DMS79 treated with DMSO at 0.1 percent for 48 hours (cell line): ENCODE measurements around the gene UPF3A.
"Not testable (repeated sequence)": the region's sequence is repeated elsewhere in the genome, so short reads cannot be mapped to it uniquely, and the experiment has no call there.

Experiments
- DNase-seq: peaks from one replicate; lab custom pipeline; 2025; lab: John Stamatoyannopoulos, UW

The UPF3A gene

GRCh38 chr13:114263578-114263977, 17.8 kb upstream of the UPF3A start:
- peak; percentile 52 for DNase-seq

- DNase-seq = not testable (repeated sequence)
Observed at GRCh38 chr13:114264313-114264712, 17.1 kb upstream of the UPF3A start.

- no peak for DNase-seq
Observed at GRCh38 chr13:114264886-114265611, 16.4 kb upstream of the UPF3A start.

- no peak for DNase-seq
Observed at GRCh38 chr13:114266241-114266640, 15.2 kb upstream of the UPF3A start.

- no peak for DNase-seq
Observed at GRCh38 chr13:114268344-114269280, 12.8 kb upstream of the UPF3A start.

GRCh38 chr13:114269281-114269770, 12.1 kb upstream of the UPF3A start:
- DNase-seq = no peak

GRCh38 chr13:114272977-114273376, 8.4 kb upstream of the UPF3A start:
- no peak for DNase-seq

GRCh38 chr13:114275304-114275703, 6.1 kb upstream of the UPF3A start:
- no peak for DNase-seq

- DNase-seq = no peak
Observed at GRCh38 chr13:114279146-114279545, 2.3 kb upstream of the UPF3A start.

- no peak for DNase-seq
Observed at GRCh38 chr13:114279758-114280355, 1.5 kb upstream of the UPF3A start.

GRCh38 chr13:114282041-114282670, 755 bp downstream of the UPF3A start:
- DNase-seq = peak; percentile 94

- no peak for DNase-seq
Observed at GRCh38 chr13:114283576-114283975, 2.2 kb downstream of the UPF3A start.

GRCh38 chr13:114284680-114285079, 3.3 kb downstream of the UPF3A start:
- DNase-seq = no peak

- no peak for DNase-seq
Observed at GRCh38 chr13:114285166-114285808, 3.9 kb downstream of the UPF3A start.

GRCh38 chr13:114286808-114287207, 5.4 kb downstream of the UPF3A start:
- DNase-seq = no peak

- DNase-seq = no peak
Observed at GRCh38 chr13:114288157-114288591, 6.8 kb downstream of the UPF3A start.

GRCh38 chr13:114296448-114296847, 15.0 kb downstream of the UPF3A start:
- no peak for DNase-seq

GRCh38 chr13:114296902-114297301, 15.5 kb downstream of the UPF3A start:
- no peak for DNase-seq

GRCh38 chr13:114298866-114299265, 17.5 kb downstream of the UPF3A start:
- DNase-seq = no peak

GRCh38 chr13:114299604-114300305, 18.4 kb downstream of the UPF3A start:
- no peak for DNase-seq
